GM13977 (cell line): Measurements from ENCODE around the gene RNF169.

ENCODE experiments used
- DNase-seq: peaks from one replicate; pipeline ENCODE4 v3.0.0; 2012; ENCODE audit warnings: low spot score
- CTCF ChIP-seq: IDR thresholded peaks from 2 replicates; pipeline ENCODE4 v1.5.1; 2012; ENCODE audit warnings: mild to moderate bottlenecking, control low read depth; ENCODE audit not compliant: insufficient read depth; ENCODE audit errors: extremely low read depth, missing control alignments
- in situ Hi-C: fragments of 300-500 bp; cut with MboI; formaldehyde crosslinking; loops from one replicate; pipeline ENCODE4 v1.12.0; 2022; ENCODE audit warnings: low sequenced_read_pairs, low pct_unique_long_range_greater_than_20kb, mixed read lengths, inconsistent platforms; ENCODE audit not compliant: unreplicated experiment

The RNF169 gene

DNA sequence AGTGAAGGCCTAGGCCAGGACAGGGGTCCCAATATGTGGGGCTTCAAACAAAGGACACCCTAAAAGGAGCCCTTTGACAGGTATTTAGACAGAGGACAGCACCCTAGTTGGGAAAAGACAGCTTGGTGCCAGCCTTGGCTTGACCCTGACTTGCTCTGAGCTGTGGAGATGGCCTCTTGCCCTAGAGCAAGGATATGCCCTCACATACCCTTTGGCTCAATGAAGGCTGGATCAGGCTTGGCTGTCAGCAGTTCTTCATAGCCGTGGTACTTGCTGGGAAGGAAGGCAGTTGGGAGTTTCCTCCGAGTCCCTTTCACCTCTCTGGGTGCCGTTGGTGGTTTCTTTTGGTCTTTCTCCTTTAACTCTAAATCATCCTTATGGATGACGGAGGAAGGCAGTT is 96.2 kb downstream of the RNF169 start:
- in situ Hi-C loops = no loop called here
- DNase-seq = no peak
- no peak for TF ChIP-seq CTCF

GRCh38 chr11:74845978-74846517 is 97.4 kb downstream of the RNF169 start:
- no peak for DNase-seq
- in situ Hi-C loops = no loop called here
- TF ChIP-seq CTCF = no peak

GRCh38 chr11:74846770-74847169 is 98.1 kb downstream of the RNF169 start:
- no peak for DNase-seq
- in situ Hi-C loops = no loop called here
- no peak for TF ChIP-seq CTCF

DNA sequence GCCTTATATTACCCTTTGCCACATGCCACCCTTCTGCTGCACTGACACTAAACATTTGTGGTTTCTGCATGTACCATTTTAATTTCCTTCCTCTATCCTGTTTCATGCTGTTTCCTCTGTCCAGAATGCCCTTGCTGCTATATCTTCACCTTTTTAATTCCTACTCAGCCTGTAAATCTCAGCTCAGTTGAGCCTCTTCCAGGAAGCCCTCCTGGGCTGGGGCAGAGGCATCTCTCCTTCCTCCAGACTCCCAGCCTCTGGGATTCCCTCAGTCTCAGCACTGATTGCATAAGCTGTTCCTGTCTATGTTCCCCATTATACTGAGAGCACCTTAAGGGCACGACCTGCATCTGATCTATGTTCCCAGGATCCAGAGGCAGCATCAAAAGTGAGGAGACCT is 98.7 kb downstream of the RNF169 start:
- DNase-seq = no peak
- in situ Hi-C loops = no loop called here
- no peak for TF ChIP-seq CTCF

DNA sequence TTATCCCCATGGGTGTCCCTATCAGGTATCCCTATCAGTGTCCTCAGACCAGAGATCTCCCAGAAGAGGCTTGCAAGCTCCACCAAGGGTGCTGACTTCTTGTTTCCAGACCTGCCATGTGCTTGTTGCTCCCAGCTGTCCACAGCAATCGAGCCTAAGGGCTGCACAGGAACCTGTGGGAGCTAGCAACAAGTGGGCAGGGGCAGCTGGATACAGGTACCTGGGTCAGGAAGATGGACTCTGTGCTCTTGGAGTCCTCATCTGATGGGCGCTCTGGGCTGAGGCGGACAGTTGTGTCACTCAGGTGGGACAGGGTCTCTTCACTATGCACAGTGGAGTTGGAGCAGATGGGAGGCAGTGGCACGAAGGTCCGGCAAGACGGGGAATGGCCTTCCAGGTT is 99.2 kb downstream of the RNF169 start:
- in situ Hi-C loops = no loop called here
- no peak for DNase-seq
- no peak for TF ChIP-seq CTCF

GRCh38 chr11:74849525-74850391 is 101.1 kb downstream of the RNF169 start:
- DNase-seq = no peak
- TF ChIP-seq CTCF = no peak
- in situ Hi-C loops = no loop called here

- TF ChIP-seq CTCF = no peak
- no peak for DNase-seq
- in situ Hi-C loops = no loop called here
Observed at GRCh38 chr11:74853223-74853622, 104.6 kb downstream of the RNF169 start.
